KBM-7 (cell line): ENCODE measurements around the gene ZDHHC7.
"Not testable (repeated sequence)": the region's sequence is repeated elsewhere in the genome, so short reads cannot be mapped to it uniquely, and the experiment has no call there.

Source experiments
- DNase-seq: peaks from one replicate; pipeline ENCODE4 v3.0.0-alpha.2; 2015
- in situ Hi-C: fragments of 300-500 bp; cut with MboI; formaldehyde crosslinking; loops from 2 replicates; pipeline ENCODE4 v1.14.3; 2020; ENCODE audit warnings: low sequenced_read_pairs, low pct_unique_long_range_greater_than_20kb, mixed read lengths

The ZDHHC7 gene

DNA sequence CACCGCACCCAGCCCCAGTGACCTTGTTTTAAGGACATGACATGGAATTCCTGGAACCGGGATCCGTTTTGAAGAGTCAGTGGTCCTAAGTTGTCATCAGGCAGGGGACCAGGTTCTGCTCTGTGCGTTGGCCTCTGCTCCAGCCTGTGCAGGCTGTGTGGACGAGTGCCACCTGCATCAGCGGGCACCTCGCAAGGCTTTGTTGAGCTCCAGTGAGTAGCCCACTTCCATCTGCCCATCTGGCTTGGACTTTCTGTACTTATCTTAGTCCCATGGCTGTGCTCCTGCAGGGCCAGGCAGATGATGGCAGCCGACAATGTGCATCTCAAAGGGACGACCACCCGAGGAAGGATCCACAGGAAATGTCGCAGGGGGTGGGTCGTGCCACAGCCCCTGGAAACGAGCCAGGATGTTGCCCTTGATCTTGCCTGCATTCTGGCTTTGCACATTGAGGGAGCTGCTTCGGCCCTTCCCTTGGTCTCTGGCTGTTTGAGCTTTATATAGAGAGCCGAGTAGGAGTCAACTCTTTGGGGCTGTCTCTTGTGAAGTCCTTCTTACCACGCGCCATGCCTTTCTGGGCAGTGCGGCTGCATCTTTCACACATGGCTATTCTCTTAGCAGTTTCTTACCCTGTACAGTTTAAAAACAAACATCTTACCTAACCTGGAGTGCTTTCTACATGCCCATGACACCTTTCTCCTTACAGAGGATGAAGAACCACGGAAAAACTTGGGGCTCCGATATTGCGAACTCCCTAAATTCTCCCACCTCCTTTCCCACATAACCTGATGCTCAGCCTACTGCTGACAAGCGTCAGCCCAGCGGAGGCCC lies 34.5 kb upstream of the ZDHHC7 start:
- in situ Hi-C loops: no loop called here
- no peak for DNase-seq

DNA sequence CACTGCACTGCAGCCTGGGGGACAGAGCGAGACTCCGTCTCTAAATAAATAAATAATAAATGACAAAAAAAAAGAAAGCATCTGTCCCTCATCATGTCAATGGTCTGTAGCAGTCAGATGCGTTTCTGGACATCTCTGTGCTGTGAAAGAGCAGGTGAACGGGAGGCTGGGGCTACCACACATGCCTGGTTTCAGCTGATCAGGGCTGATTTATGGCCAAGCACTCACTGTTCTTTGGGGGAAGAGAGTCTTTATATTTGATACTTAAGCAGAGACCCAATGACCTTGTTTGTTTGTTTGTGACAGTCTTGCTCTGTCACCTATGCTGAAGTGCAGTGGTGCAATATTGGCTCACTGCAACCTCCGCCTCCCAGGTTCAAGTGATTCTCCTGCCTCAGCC lies 33.7 kb upstream of the ZDHHC7 start:
- in situ Hi-C loops: no loop called here
- DNase-seq: no peak

DNA sequence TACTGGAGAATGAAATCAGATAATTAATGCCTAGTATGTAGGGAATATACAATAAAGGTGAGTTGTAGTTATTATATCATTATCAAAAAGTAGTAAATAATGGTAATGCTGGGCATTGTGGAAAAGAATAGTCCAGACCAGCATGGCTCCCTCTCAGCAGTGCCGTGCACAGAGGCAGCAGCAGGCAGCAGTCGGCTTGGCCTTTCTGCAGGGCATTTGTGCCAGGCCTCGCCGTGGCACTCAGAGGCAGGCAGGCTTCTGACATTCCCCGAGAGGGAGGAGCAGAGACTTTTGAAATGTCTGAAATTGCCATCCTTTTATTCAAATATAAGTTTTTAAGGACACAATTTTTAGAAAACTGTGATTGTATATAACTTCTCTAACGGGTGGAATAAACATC lies 31.3 kb upstream of the ZDHHC7 start:
- in situ Hi-C loops: no loop called here
- DNase-seq: no peak

DNA sequence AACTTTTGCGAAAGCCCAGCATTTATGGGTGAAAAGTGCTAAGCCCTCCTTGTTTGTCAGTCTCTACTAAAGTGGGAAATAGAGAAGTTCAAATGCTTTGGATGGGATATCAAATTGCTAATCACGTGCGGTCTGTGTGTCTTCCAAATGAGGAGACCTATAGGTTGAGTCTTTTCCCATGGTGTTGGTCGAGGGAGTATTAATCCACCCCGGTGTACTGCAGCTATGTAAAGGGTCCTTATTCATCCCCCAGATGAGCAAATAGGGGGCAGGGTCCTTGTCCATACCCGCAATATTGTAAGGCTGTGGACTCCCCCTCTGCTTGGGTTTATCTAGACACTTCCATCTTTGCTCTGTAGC lies 30.8 kb upstream of the ZDHHC7 start:
- in situ Hi-C loops: no loop called here
- no peak for DNase-seq

DNA sequence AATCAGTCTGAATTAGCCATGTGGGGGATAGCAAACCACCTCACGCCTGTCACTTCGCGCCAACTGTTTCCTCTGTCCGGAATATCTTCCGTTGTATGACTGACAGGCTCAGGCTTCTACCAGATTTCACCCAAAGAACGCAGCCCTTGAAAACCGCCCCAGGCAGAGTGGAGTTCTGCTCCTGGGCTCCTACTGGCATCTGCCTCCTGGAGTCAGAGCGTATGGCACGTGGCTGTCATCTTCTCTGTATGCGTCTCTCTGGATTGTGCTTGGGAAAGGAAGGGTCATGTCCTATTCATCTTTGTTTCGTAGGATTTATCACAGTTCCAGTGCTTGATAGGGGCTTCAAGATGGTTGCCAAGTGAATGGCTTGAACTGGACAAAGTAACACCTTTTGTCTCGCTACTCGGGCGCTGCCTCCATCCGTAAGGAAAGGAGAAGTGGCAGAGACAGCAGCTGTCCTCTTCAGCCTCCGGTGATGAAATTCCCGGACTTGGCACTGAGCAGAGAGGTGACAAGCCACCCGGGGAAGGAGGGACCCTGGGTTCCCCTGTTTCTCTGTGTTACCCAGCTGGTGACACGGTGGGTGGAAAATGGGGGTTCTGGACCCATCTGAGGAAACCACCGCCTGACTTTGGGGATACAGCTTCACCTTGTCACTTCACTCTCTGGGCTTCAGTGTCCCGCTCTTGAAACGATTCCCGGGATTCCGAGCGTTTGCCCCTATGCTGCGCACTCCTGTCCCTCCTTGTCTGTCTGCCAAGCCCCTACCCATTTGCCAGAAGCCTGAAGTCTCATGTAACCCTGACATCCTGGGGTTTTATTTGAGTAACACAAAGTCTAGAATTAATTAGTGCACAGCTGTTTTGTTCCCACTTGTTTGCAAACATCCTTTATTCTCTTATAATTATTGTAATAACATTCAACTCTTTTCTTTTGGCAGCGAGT lies 30.2 kb upstream of the ZDHHC7 start:
- in situ Hi-C loops: no loop called here
- no peak for DNase-seq

DNA sequence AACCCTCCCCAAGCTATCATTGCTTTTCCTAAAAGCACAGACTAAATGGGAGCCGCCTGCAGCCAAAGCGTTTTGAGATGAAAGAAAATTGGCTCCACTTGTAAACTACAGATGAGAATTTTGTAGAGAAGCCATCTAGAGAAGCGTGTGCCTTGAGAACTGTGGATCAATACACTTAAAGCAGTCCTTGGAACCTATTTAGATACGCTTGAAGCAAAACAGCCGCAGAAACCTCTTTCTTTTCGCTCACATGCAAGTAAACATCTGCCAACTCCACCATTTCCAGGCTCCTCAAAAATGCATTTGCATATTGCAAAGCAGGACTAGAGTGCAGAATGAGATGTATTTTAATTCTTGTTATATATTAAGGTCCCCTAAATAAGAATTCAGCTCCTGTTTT lies 29.4 kb upstream of the ZDHHC7 start:
- in situ Hi-C loops: no loop called here

DNA sequence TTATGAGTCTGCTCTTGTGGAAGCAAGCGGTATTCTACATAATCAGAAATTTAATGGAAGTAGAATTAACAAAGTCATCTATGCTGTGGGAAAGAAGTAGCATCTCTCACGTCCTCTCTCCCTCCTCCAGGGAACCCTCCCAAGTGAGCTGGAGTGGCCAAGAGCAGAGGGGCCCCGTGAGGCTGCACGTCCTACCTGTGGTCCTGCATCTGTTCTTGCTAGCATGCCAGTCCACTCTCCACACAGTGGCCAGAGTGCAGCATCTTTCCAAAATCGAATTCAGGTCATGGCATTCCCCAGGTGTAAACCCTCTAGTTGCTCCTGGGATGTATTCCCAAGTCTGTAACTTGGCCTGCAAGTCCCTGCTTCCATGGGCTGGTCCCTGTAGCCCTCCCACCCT lies 26.4 kb upstream of the ZDHHC7 start:
- DNase-seq: no peak
- in situ Hi-C loops: no loop called here

More for the DNA sequence above, 29.4 kb upstream of the ZDHHC7 start:
- DNase-seq: no peak

DNA sequence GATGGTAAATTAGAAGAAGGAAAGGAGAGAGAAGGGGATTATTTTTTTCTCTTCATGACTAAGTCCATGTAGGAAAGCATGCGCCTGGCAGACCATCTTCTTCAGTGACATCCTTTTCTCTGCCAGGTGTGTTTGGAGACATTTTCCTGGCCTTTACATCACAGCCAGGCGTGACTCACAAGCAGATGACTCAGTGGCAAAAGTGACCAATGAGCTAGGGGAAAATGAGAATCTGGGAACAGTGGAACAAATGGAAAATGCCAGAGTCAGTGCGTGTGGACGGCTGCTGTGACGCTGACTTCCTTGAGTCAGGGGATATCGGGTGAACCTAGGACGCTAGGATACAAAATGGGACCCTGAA lies 25.7 kb upstream of the ZDHHC7 start:
- in situ Hi-C loops: no loop called here
- DNase-seq: no peak

DNA sequence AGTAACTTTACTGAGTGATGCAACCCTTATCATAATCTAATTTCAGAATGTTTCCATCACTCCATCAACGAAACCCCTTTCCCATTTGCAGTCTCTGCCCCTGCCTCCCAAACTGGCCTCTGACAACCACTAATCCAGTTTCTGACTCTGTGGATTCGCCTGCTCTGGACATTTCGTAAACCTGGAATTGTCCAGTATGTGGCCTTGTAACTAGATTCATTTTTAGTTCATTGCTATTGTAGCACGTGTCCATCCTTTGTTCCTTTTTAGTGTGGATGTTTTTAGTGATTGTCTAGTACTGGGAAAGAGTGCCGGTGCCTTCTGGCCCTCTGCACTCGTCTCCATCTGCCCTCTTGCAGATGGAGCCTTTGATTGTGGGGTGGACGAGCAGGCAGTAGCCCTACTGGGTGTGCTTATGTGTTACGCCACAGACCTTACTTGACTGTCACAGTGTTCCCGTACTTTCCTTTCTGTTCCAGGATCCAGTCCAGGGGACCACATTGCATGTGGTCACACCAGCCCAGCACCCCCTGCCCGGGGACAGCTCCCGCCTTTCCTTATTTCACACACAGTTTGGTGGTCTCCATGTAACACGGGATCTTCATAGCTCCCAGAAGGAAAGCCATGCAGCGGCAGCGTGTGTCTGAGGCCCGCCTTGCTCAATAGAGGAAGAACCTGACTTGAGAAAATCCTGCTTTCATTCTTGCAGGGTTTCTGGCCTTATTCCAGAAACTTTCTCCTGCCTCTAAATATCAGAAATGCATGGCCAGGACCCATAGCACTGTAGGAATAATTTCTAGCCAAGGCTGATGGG lies 25.1 kb upstream of the ZDHHC7 start:
- in situ Hi-C loops: no loop called here
- no peak for DNase-seq

DNA sequence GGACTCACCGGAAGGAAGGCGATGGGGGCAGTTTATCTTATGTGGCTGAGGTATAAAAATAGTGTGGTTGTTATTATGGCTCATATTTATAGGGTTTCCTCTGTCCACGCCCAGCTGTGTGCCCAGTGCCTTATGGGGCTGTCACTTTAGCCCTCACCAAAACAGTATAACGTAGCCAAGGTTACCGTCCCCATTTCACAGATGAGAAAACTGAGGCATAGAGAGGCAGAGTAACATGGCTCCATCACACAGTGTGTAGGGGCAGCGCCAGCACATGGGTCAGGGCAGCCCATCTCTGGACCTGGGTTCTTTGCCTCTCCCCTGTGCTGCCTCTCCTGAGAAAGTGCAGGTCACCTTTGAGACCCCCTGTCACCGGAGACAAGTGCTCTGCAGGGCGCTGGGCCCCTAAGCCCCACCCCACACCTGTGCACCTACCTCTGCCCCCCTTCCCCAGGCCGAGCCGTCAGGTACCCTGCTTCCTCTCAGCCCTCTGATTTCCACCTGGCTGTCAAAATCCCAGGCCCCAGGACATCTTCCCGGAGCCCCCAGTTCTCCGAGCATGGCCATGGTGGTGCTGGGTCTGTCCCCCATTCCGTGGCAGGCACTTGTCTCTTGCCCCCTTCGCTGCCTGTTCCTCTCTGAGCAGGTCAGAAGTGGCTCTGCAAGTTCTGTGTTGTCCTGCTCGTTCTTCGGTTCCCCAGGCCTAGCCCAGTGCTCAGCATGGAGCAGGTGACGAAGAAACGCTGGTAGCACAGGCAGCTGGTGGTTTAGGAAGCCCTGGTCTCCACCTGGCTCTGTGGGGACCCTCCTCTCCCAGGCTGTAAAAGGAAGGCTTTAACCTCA lies 23.5 kb upstream of the ZDHHC7 start:
- no peak for DNase-seq
- in situ Hi-C loops: no loop called here

DNA sequence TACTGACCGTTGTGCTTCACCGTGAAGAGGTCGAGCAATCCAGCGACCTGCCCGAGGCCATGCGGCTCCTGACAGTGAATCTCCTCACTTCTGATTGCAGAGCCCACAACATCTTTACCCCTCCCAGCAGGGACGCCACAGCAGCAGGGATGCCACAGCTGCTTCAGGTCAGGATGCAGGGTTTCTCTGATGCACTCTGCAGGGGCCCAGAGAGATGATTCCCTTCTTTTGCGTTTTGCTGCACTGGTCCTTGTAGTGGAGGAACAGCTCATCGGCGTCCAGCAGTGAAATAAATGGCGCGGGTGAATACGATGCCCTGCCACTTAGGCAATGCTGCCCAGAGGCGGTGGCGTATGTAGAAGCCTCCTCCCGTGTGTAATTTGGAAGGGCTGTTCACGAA lies 21.8 kb upstream of the ZDHHC7 start:
- in situ Hi-C loops: no loop called here
- DNase-seq: no peak

DNA sequence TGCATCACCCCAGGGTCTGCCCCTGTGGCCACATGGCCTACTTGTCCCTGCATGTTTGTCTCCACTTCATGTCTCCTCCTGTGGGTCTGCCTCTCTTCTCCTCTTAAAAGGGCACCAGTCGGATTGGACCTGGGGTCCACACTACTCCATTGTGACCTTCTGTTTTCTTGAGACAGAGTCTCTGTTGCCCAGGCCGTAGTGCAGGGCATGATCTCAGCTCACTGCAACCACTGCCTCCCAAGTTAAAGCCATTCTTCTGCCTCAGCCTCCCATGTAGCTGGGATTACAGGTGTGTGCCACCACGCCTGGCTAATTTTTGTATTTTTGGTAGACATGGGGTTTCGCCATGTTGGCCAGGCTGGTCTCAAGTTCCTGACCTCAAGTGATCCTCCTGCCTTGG lies 20.9 kb upstream of the ZDHHC7 start:
- DNase-seq, in situ Hi-C loops: not testable (repeated sequence)

DNA sequence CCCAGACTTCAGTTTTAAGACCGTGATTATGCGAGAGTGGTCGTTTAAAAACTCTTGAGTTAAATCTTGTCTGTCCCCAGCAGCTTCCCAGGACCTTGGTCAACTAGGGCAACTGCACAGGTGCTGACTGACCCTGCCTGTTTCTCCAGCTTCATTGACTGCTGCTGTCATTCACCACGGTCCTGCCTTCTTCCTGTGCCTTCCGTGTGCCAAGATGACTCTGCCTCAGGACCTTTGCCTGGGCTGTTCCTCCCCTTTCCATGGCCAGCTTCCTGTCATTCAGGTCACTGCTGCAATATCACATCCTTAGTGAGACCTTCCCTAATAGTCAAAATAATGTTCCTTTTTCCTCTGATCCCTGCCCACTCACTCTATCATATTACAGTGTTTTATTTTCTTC lies 20.1 kb upstream of the ZDHHC7 start:
- no peak for DNase-seq
- in situ Hi-C loops: no loop called here

DNA sequence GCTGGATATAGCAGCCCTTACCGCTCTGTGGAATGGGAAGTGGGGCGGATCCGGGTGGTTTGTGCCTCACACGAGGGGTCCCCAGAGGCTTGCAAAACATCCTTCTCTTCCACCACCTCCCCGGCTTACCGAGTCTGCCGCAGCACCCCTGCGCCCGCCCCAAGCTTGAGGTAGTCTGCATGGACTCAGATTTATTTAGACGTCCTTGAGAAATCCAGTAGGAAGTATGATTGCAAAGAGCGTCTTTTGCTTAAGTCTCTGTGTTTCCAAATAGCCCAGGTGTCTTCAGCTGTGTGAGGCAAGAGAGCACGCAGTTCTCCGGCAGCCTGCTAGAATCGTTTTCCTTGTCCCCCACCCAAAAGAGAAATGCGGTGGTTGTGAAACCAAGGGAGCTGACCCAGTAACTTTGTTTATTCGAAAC lies 18.7 kb upstream of the ZDHHC7 start:
- in situ Hi-C loops: no loop called here
- no peak for DNase-seq

DNA sequence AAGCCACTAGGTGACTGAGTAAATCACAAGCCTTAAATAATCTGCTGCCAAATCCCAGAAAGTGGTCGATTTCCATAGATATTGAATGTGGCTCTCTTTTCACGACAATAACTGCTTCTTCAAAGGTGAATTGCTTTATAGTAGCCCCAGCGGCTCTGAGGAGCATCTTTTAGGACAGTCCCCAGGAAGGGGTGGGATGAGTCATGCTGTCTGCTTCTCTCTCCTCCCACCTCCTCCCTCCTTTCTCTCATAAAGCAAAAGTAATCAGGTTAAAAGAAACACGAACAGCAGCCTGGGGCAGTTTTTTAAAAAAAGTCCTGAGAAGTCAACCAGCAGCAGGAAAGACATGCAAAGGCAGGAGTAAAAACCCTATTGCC lies 18.1 kb upstream of the ZDHHC7 start:
- no peak for DNase-seq
- in situ Hi-C loops: no loop called here

DNA sequence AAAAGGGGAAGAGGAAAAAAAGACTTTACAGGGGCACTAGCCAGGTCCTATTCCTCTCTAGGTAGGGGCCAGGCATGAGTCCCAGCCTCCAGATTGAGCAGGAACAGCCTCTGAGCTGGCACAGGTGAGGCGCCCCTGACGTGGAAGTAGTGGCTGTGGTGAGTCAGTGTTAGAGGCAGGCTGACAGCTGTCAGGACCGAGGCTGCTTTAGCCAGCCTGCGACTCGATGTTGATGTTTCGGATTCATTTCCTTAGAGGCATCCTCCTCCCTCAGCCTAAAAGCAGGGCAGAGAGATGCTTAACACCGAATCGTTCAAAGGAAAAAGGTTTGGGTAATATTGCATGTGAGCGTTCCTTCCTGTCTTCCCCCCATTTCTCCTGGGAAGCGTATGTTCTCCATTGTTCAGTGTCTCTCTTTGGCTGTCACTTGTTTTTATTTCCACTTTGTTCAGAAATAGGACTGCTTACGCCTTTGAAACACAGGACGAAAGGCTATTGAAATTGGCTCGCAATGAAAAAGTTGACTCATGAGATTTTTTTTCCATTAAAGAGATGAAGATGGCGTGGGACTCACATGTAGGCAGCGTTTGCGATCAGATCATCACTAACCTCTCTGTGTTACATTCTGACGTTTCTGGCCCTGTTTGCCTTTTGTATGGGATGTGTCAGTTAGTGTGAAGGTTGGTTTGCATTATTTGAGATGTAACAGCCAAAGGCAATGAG lies 17.5 kb upstream of the ZDHHC7 start:
- no peak for DNase-seq

DNA sequence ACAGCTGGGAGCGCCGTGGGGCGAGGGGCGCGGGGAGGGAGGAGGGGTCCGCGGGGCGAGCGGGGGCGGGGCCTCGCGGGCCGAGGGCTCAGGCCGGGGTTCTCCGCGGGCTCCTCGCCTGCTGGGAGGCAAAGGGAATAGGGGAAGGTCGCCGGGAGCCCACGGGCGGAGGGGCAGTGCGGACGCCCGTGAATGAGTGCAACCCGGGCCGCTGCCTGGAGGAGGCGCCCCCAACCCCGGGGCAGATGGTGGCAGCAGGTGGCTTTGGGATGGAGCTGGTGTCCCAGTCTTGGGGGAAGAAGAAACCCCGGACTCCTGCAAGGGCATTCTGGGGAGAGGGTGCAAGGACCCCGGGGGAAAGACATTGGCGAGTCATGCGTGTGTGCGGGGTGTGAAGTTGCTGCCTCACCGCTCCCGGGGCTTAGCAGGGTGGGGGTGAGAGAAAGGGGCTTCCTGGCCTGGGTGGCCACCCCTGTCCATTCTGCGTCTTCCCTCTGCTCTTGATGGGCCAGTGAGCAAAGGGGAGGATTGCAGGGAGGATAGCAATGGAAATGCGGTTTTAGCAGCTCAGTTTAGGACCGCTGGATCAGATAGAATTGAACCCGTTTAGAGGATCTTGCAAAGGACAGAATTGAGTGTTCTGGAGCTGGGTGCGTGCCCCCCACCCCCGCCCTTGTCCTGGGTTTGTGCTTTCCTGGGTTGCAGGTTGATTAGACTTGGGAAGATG lies 16.8 kb upstream of the ZDHHC7 start:
- no peak for DNase-seq
- in situ Hi-C loops: no loop called here

More for the DNA sequence above, 17.5 kb upstream of the ZDHHC7 start:
- in situ Hi-C loops: no loop called here
